CD4-positive, alpha-beta T cell treated with Interleukin-17A for 1 hour (primary cell): ENCODE data around the gene GALNT18.

Experiments used
- DNase-seq: peaks from one replicate; pipeline ENCODE4 v3.0.0-alpha.2; 2020

The GALNT18 gene

DNA sequence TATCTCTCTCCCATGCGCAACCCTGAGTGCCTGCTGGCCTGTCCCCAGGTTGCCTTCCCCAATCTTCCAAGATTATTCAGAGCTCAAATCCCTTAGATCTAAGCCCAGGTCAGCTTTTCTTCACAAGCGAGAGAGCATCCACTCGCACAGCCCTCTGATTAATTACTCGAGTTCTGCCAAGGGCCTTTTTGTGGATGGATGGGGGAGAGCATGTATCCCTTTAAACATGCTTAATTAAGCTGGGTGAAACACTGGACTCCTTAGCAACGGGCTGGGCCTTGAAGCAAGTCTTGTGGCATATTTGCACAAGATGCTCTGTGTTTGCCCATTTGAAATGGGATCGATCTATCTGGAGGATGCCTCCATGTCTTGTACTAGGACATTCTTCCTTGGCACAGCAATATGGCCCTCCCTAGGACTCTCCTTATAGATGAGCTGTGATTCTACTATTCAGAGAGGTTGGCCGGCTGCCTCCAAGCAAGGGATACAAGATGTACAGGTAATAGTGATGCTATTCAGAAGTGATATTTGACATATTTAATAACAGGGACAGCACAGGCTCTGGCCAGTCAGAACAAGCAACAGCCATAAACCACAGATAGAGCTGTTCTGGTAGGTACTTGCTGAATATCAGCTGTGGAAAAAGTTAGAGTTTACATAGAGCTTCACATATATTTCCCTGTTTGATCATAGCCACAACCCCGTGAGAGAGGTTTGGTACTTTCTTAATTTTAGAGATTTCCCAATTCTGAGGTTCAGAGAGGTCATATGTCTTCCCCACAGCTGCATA lies 394.3 kb downstream of the GALNT18 start:
- DNase-seq, result no peak
